Left ventricle myocardium inferior (tissue), 1 donor: ENCODE measurements around the gene CCDC93. TPM values are rescaled to one million over a fixed set of nuclear protein-coding genes. Genes with fewer than 3 reads are reported as not detected.
"Not testable (repeated sequence)": the region's sequence is repeated elsewhere in the genome, so short reads cannot be mapped to it uniquely, and the experiment has no call there.

ENCODE experiments used
- DNase-seq: peaks from one replicate; pipeline ENCODE4 v3.0.0-alpha.2; 2020
- H3K27ac ChIP-seq: fragments of 200-600 bp; replicated peaks from 2 replicates; pipeline ENCODE4 v1.8.0; 2021
- H3K27me3 ChIP-seq: fragments of 200-600 bp; 2 replicates; pipeline ENCODE4 v1.8.0; 2021; ENCODE audit warnings: low read depth
- H3K36me3 ChIP-seq: fragments of 200-600 bp; 2 replicates; pipeline ENCODE4 v1.8.0; 2021
- H3K4me1 ChIP-seq: fragments of 200-600 bp; 2 replicates; pipeline ENCODE4 v1.8.0; 2021
- H3K4me3 ChIP-seq: fragments of 200-600 bp; 2 replicates; pipeline ENCODE4 v1.8.0; 2021; ENCODE audit warnings: mild to moderate bottlenecking, moderate library complexity
- H3K9me3 ChIP-seq: fragments of 200-600 bp; replicated peaks from 2 replicates; pipeline ENCODE4 v1.8.0; 2021
- CTCF ChIP-seq: fragments of 200-600 bp; IDR thresholded peaks from 2 replicates; pipeline ENCODE4 v1.8.0; 2021; ENCODE audit warnings: antibody characterized with exemption, mild to moderate bottlenecking, borderline replicate concordance
- intact Hi-C: fragments of 100-400 bp; cut with micrococcal nuclease; formaldehyde crosslinking; loops from one replicate; pipeline ENCODE4 v1.11.0; 2022
- total RNA-seq: library from RNA; stranded (reverse); fragmentation: NEBNext Ultra II Directional; extraction: Animal tissue kit (Norgen Biotek cat#: 25700); gene quantifications from one replicate; pipeline ENCODE4 v1.2.1, GENCODE V29; 2021
- donor health status: DM: no; HTN: yes; CAD: no; lungs with severe emphysema.

Gene CCDC93
- total RNA-seq, 1 donor from 2014 or later, result 22.8 TPM

DNA sequence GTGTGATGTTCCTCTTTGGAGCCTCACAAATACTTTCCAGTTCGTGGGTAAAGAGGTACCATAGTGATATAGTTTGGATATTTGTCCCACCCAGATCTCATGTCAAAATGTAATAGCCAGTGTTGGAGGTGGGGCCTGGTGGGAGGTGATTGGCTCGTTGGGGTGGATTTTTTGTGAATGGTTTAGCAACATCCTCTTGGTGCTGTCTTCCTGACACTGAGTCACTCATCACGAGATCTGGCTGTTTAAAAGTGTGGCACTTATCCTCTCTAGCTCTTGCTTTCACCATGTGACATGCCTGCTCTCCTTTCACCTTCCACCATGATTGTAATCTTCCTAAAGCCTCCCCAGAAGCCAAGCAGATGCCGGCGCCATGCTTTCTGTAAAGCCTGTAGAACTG, 3.0 kb upstream of the CCDC93 start:
- TF ChIP-seq CTCF, result no peak
- peaks cover 30% of the 10 kb centered on the region for H3K4me1 ChIP-seq
- H3K27me3 ChIP-seq, result no peaks in the 10 kb centered on the region
- intact Hi-C loops, result no loop called here
- no peak overlapping the region for H3K27ac ChIP-seq
- no peaks in the 10 kb centered on the region for H3K36me3 ChIP-seq
- H3K4me3 ChIP-seq, result no peak overlapping the region
- DNase-seq, result no peak
- no peaks in the 10 kb centered on the region for H3K9me3 ChIP-seq

- H3K27ac ChIP-seq, DNase-seq, H3K4me3 ChIP-seq, H3K36me3 ChIP-seq, H3K27me3 ChIP-seq, H3K9me3 ChIP-seq, intact Hi-C loops: not testable (repeated sequence)
- H3K4me1 ChIP-seq, result peaks cover 42% of the 10 kb centered on the region
Observed at GRCh38 chr2:118015761-118016160, 1.9 kb upstream of the CCDC93 start.

DNA sequence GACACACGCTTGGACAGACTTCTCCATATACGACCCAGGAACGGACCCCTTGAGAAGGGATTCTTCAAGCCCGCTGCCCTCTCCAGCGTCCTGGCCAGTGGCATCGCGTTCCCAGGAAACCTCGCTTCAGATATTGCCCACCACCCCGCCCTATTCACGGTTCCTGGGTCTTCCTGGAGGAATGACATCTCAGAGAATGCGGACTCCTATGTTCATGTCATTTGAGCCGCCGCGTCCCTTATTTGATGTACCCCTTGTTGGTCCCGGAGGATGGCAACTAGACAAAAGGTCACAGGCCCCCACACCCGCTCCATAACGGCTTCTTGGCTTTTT, 588 bp upstream of the CCDC93 start:
- no peaks in the 10 kb centered on the region for H3K9me3 ChIP-seq
- H3K27ac ChIP-seq, result peak overlapping the region; percentile 94
- TF ChIP-seq CTCF, result no peak
- no peak for DNase-seq
- no peaks in the 10 kb centered on the region for H3K27me3 ChIP-seq
- no peaks in the 10 kb centered on the region for H3K36me3 ChIP-seq
- peak overlapping the region; percentile 99 for H3K4me3 ChIP-seq
- H3K4me1 ChIP-seq, result peaks cover 48% of the 10 kb centered on the region
- intact Hi-C loops, result no loop called here

DNA sequence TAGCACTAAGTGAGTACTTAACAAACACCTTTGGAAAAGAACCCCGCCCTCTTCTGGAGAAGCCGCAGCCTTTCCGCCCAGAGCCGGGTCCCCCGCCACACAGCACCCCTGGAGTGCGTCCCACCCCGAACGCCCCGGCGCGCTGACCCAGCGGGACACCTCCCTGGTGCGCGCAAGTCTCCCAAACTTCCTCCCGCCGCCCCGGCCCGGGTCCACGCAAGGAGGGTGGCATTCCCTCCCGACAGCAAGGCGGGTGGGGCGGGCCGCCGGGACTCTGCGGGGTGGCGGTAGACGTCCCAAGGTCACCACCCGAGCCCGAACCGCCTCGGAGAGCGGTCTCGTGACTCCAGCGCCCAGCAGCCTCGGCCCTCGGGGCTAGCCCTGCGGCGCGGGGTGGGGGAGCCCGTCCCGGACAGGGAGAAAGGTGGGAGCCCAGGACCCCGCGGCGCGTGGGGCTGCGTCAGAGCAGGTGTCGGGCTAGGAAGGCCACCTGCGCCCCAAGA, 598 bp downstream of the CCDC93 start:
- Histone ChIP-seq H3K27me3 (no peaks in the 10 kb centered on the region), H3K9me3 (no peaks in the 10 kb centered on the region), H3K4me1 (peaks cover 48% of the 10 kb centered on the region), H3K27ac (peak overlapping the region; percentile 94), H3K36me3 (peaks cover 8% of the 10 kb centered on the region), H3K4me3 (peak overlapping the region; percentile 99)
- intact Hi-C loops, result no loop called here
- peak; percentile 19 for TF ChIP-seq CTCF
- peak; percentile 54 for DNase-seq

DNA sequence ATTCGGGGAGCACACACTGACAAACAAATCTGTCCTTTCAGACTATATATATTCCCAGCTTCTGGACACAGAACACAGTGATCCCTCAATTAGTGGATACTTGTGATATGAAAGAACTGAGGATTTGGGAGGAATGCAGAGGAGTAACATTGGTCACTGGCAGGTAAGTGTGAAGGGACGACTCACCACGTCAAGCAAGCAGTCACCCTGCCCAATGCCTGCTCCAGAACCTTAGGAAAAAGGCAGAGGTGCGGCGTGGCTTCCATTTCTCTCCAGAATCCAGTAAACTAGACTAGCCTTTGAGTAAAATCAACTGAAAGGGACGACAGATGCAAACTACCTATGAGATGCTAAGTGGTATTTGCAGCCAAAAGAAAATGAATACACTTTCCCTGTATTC, 1.1 kb downstream of the CCDC93 start:
- no peak for DNase-seq
- intact Hi-C loops, result no loop called here
- peak overlapping the region; percentile 94 for H3K27ac ChIP-seq
- no peaks in the 10 kb centered on the region for H3K9me3 ChIP-seq
- H3K27me3 ChIP-seq, result no peaks in the 10 kb centered on the region
- no peak for TF ChIP-seq CTCF
- H3K36me3 ChIP-seq, result peaks cover 13% of the 10 kb centered on the region
- peak overlapping the region; percentile 99 for H3K4me3 ChIP-seq
- H3K4me1 ChIP-seq, result peaks cover 48% of the 10 kb centered on the region

DNA sequence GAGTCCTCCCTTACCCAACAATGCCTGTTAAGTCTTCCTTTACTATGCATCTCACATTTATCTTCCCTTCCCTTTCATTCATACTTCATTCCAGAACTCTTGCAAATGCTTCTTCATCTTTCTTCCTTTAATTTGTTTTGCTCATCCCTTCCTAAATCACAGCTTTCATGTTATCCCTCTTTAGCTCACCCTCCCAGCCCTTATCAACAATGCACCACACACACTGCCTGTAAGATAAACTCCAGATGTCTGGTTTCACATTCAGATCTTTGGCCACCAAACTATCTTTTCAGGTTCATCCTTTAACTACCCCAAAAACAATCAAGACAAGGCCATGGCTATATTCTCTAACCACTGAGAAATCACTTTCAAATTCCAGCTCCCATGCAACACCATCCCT, 3.4 kb downstream of the CCDC93 start:
- no peaks in the 10 kb centered on the region for H3K27me3 ChIP-seq
- TF ChIP-seq CTCF, result no peak
- no peak overlapping the region for H3K4me3 ChIP-seq
- intact Hi-C loops, result no loop called here
- H3K9me3 ChIP-seq, result no peaks in the 10 kb centered on the region
- peaks cover 54% of the 10 kb centered on the region for H3K4me1 ChIP-seq
- no peak overlapping the region for H3K27ac ChIP-seq
- no peak for DNase-seq
- H3K36me3 ChIP-seq, result peaks cover 36% of the 10 kb centered on the region
